Activated CD8-positive, alpha-beta memory T cell treated with anti-CD3 and anti-CD28 coated beads for 48 hours (primary cell): ENCODE measurements around the gene RPL9.
"Not testable (repeated sequence)": the region's sequence is repeated elsewhere in the genome, so short reads cannot be mapped to it uniquely, and the experiment has no call there.

Experiments
- DNase-seq, 3 experiments: peaks; one replicate each; pipeline ENCODE4 v3.0.0-alpha.2; 2020; ENCODE audit warnings: low read depth in 2 of 3, low spot score in 2 of 3

The RPL9 gene

GRCh38 chr4:39427520-39428114, 31.1 kb downstream of the RPL9 start:
- DNase-seq, result no peak

GRCh38 chr4:39426728-39427127, 32.0 kb downstream of the RPL9 start:
- no peak for DNase-seq

DNA sequence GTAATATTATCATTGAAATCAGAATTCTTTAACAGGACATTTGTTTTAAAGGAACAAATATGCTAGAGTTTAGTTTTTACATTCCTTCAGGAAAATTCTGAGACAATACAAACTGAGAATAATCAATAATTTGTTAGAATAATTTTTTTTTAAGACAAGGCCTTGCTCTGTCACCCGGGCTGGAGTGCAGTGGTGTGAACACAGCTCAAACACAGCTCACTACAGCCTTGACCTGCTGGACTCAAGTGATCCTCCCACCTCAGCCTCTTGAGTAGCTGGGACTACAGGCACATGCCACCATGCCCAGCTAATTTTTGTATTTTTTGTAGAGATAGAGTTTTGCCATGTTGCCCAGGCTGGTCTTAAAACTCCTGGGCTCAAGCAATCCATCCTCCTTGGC, 33.4 kb downstream of the RPL9 start:
- not testable (repeated sequence) for DNase-seq

GRCh38 chr4:39422247-39422646, 36.5 kb downstream of the RPL9 start:
- no peak for DNase-seq

GRCh38 chr4:39415678-39416283, 42.9 kb downstream of the RPL9 start:
- DNase-seq, result no peak

- DNase-seq, result not testable (repeated sequence)
These were observed 47.2 kb downstream of the RPL9 start for GRCh38 chr4:39411561-39411960.

GRCh38 chr4:39410415-39410814, 48.3 kb downstream of the RPL9 start:
- DNase-seq, result no peak

DNA sequence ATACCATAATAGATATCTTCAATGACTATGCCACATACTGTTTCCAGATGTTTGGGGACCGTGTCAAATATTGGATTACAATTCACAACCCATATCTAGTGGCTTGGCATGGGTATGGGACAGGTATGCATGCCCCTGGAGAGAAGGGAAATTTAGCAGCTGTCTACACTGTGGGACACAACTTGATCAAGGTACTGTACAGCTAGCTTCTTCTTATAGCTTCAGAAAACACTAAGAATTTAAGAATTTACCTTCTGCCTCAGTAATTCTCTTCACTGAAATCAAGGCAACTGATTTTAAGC, 51.2 kb downstream of the RPL9 start:
- DNase-seq, result no peak

DNA sequence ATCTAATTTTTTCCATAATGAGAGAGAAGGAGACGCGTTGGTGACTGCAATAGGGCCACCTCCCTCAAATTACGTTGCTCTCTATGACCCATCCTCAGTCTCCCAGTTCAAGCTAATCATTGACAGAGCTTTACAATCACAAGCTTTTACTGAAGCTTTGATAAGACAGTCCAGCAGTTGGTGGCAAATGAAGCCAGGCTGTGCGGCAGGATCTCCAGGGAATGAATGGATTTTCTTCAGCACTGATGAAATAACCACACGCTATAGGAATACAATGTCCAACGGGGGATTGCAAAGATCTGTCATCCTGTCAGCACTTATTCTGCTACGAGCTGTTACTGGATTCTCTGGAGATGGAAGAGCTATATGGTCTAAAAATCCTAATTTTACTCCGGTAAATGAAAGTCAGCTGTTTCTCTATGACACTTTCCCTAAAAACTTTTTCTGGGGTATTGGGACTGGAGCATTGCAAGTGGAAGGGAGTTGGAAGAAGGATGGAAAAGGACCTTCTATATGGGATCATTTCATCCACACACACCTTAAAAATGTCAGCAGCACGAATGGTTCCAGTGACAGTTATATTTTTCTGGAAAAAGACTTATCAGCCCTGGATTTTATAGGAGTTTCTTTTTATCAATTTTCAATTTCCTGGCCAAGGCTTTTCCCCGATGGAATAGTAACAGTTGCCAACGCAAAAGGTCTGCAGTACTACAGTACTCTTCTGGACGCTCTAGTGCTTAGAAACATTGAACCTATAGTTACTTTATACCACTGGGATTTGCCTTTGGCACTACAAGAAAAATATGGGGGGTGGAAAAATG, 51.7 kb downstream of the RPL9 start, which contains the start of gene KLB:
KLB (plus strand) TSS at position 168 of the 821 bp plus-strand sequence; CDS start at position 188, 20 bp downstream.
- no peak for DNase-seq
